ENCODE results near the gene RBM19.

RBM19 gene

GRCh38 chr12:113866496-113866895 lies 99.6 kb downstream of the RBM19 start:
- H3K9me2 ChIP-seq (ENCODE audit: low read depth, low read length): no peaks in the 10 kb centered on the region
- TF ChIP-seq EZH2 (IDR thresholded peaks at IDR 0.05; ENCODE audit: borderline replicate concordance, low read length) (no peak), CTCF (IDR thresholded peaks at IDR 0.05; ENCODE audit: low read length) (no peak)
- H3K9ac ChIP-seq (ENCODE audit: low read length): no peak overlapping the region
- H3K27me3 ChIP-seq (ENCODE audit: insufficient read depth, low read length): no peaks in the 10 kb centered on the region
- H3K4me3 ChIP-seq (ENCODE audit: low read depth, low read length, poor library complexity, severe bottlenecking): no peak overlapping the region
- no peaks in the 10 kb centered on the region for H4K20me1 ChIP-seq (ENCODE audit: insufficient read depth, low read length)
- H3K79me2 ChIP-seq (ENCODE audit: insufficient read depth, low read length): no peaks in the 10 kb centered on the region
- peaks cover 27% of the 10 kb centered on the region for H3K4me1 ChIP-seq (ENCODE audit: insufficient read depth, low read length, severe bottlenecking)
- no peak overlapping the region for H3K4me2 ChIP-seq (ENCODE audit: low read length)
- no peak overlapping the region for H2AFZ ChIP-seq (ENCODE audit: low read length)
- H3K9me3 ChIP-seq (ENCODE audit: low read length): no peaks in the 10 kb centered on the region
- no peaks in the 10 kb centered on the region; the same call in 1 of the 2 replicates for H3K36me3 ChIP-seq (ENCODE audit: insufficient read depth, low read length)
- H3F3A ChIP-seq (ENCODE audit: insufficient read depth, low read length): no peaks in the 10 kb centered on the region
- H3K27ac ChIP-seq (ENCODE audit: low read depth, low read length, poor library complexity, severe bottlenecking): no peak overlapping the region

GRCh38 chr12:113863455-113863845 lies 102.7 kb downstream of the RBM19 start:
- H3K27ac ChIP-seq (ENCODE audit: low read depth, low read length, poor library complexity, severe bottlenecking): no peak overlapping the region
- H3K9ac ChIP-seq (ENCODE audit: low read length): no peak overlapping the region
- no peak overlapping the region for H3K4me3 ChIP-seq (ENCODE audit: low read depth, low read length, poor library complexity, severe bottlenecking)
- H3K9me2 ChIP-seq (ENCODE audit: low read depth, low read length): no peaks in the 10 kb centered on the region
- peak overlapping the region; percentile 7; the same call in 1 of the 2 replicates for H3K4me2 ChIP-seq (ENCODE audit: low read length)
- no peaks in the 10 kb centered on the region for H3K79me2 ChIP-seq (ENCODE audit: insufficient read depth, low read length)
- peaks cover 20% of the 10 kb centered on the region for H3K4me1 ChIP-seq (ENCODE audit: insufficient read depth, low read length, severe bottlenecking)
- TF ChIP-seq EZH2 (IDR thresholded peaks at IDR 0.05; ENCODE audit: borderline replicate concordance, low read length) (no peak), CTCF (IDR thresholded peaks at IDR 0.05; ENCODE audit: low read length) (no peak)
- no peaks in the 10 kb centered on the region for H4K20me1 ChIP-seq (ENCODE audit: insufficient read depth, low read length)
- H3F3A ChIP-seq (ENCODE audit: insufficient read depth, low read length): no peaks in the 10 kb centered on the region
- H3K9me3 ChIP-seq (ENCODE audit: low read length): no peaks in the 10 kb centered on the region
- H3K27me3 ChIP-seq (ENCODE audit: insufficient read depth, low read length): no peaks in the 10 kb centered on the region
- no peaks in the 10 kb centered on the region; the same call in 1 of the 2 replicates for H3K36me3 ChIP-seq (ENCODE audit: insufficient read depth, low read length)
- no peak overlapping the region for H2AFZ ChIP-seq (ENCODE audit: low read length)

GRCh38 chr12:113862590-113863454 lies 103.3 kb downstream of the RBM19 start:
- Histone ChIP-seq H3K36me3 (ENCODE audit: insufficient read depth, low read length) (no peaks in the 10 kb centered on the region; the same call in 1 of the 2 replicates), H2AFZ (ENCODE audit: low read length) (no peak overlapping the region), H3K9ac (ENCODE audit: low read length) (no peak overlapping the region), H3K4me3 (ENCODE audit: low read depth, low read length, poor library complexity, severe bottlenecking) (no peak overlapping the region), H3K4me2 (ENCODE audit: low read length) (peak overlapping the region; percentile 7; the same call in 1 of the 2 replicates), H4K20me1 (ENCODE audit: insufficient read depth, low read length) (no peaks in the 10 kb centered on the region), H3K79me2 (ENCODE audit: insufficient read depth, low read length) (no peaks in the 10 kb centered on the region), H3F3A (ENCODE audit: insufficient read depth, low read length) (no peaks in the 10 kb centered on the region), H3K9me2 (ENCODE audit: low read depth, low read length) (no peaks in the 10 kb centered on the region), H3K4me1 (ENCODE audit: insufficient read depth, low read length, severe bottlenecking) (peaks cover 20% of the 10 kb centered on the region), H3K27me3 (ENCODE audit: insufficient read depth, low read length) (no peaks in the 10 kb centered on the region), H3K27ac (ENCODE audit: low read depth, low read length, poor library complexity, severe bottlenecking) (peak overlapping the region; percentile 23), H3K9me3 (ENCODE audit: low read length) (no peaks in the 10 kb centered on the region)
- TF ChIP-seq CTCF (IDR thresholded peaks at IDR 0.05; ENCODE audit: low read length) (no peak), EZH2 (IDR thresholded peaks at IDR 0.05; ENCODE audit: borderline replicate concordance, low read length) (no peak)
